Caco-2 (cell line): Measurements from ENCODE around the gene ZNF507. TPM values are rescaled to one million over a fixed set of nuclear protein-coding genes. Genes with fewer than 3 reads are reported as not detected.
A peak's percentile ranks its signal among the peaks of the same experiment; 100 is the strongest.

Experiments used
- Bru-seq: library from RNA; stranded (reverse); fragments of 400-500 nt; gene quantifications from one replicate; lab custom pipeline; 2021; lab: Mats Ljungman, UMichigan
- BruChase-seq, 2 experiments: library from RNA; stranded (reverse); fragments of 400-500 nt; gene quantifications; one replicate each; lab custom pipeline; 2021; lab: Mats Ljungman, UMichigan
- BruUV-seq: library from RNA; stranded (reverse); fragments of 400-500 nt; replicated peaks from 2 replicates; lab custom pipeline; 2021; lab: Mats Ljungman, UMichigan
- CTCF ChIA-PET: fragments of 300-600 bp; sonication (Branson Sonifier 250); formaldehyde crosslinking; loops from one replicate; lab custom pipeline; 2022; ENCODE audit warnings: antibody characterized with exemption; lab: Charles Lee
- POLR2A ChIA-PET: fragments of 300-600 bp; sonication (Branson Sonifier 250); formaldehyde crosslinking; loops from one replicate; lab custom pipeline; 2022; ENCODE audit warnings: antibody characterized with exemption; lab: Charles Lee
- DNase-seq, 2 experiments: peaks; one replicate each; pipeline versions ENCODE4 v3.0.0 to v3.0.0-alpha.2; 2020 to 2022
- H3K27me3 ChIP-seq: replicated peaks from 2 replicates; pipeline ENCODE4 v1.6.0; 2011; ENCODE audit warnings: low read length; ENCODE audit not compliant: control insufficient read depth, insufficient read depth
- H3K36me3 ChIP-seq: 2 replicates; pipeline ENCODE4 v1.5.1; 2011; ENCODE audit warnings: low read length; ENCODE audit not compliant: control insufficient read depth, insufficient read depth
- H3K4me1 ChIP-seq: fragments of 250-450 bp; sonication (Bioruptor Pico); 2 replicates; pipeline ENCODE4 v1.5.1; 2020; ENCODE audit warnings: mild to moderate bottlenecking
- H3K4me3 ChIP-seq: 2 replicates; pipeline ENCODE4 v1.5.1; 2011; ENCODE audit warnings: low read depth, mild to moderate bottlenecking, control low read depth, low read length
- H3K9me3 ChIP-seq: fragments of 250-450 bp; sonication (Bioruptor Pico); 2 replicates; pipeline ENCODE4 v1.5.1; 2020; ENCODE audit warnings: mild to moderate bottlenecking, moderate library complexity
- H3K27ac Mint-ChIP-seq: one replicate; pipeline ENCODE4 v1.8.0; 2022; ENCODE audit warnings: mixed read lengths; ENCODE audit not compliant: unreplicated experiment
- H3K27me3 Mint-ChIP-seq: one replicate; pipeline ENCODE4 v1.8.0; 2022; ENCODE audit warnings: mixed read lengths; ENCODE audit not compliant: insufficient read depth, unreplicated experiment
- H3K36me3 Mint-ChIP-seq: one replicate; pipeline ENCODE4 v1.8.0; 2022; ENCODE audit warnings: mild to moderate bottlenecking, mixed read lengths; ENCODE audit not compliant: insufficient read depth, unreplicated experiment
- H3K4me1 Mint-ChIP-seq: one replicate; pipeline ENCODE4 v1.8.0; 2022; ENCODE audit warnings: low read depth, mixed read lengths; ENCODE audit not compliant: unreplicated experiment
- H3K4me3 Mint-ChIP-seq: one replicate; pipeline ENCODE4 v1.8.0; 2022; ENCODE audit warnings: mild to moderate bottlenecking, moderate library complexity, mixed read lengths; ENCODE audit not compliant: unreplicated experiment
- H3K9me3 Mint-ChIP-seq: one replicate; pipeline ENCODE4 v1.8.0; 2022; ENCODE audit warnings: mixed read lengths; ENCODE audit not compliant: unreplicated experiment
- intact Hi-C: fragments of 100-400 bp; cut with micrococcal nuclease; formaldehyde crosslinking; loops from one replicate; pipeline ENCODE4 v1.10.0; 2022; ENCODE audit not compliant: unreplicated experiment
- long read RNA-seq: library from polyadenylated mRNA; stranded (forward); transcript quantifications from one replicate; pipeline ENCODE4 v2.0.0, GENCODE V29; 2022
- total RNA-seq: library from RNA; stranded (reverse); gene quantifications from 2 replicates; pipeline ENCODE4 v1.2.3, GENCODE V29; 2022
- TF ChIP-seq, protein P1 (sequence below), 2 experiments: fragments of 200-600 bp in 1 of 2; IDR thresholded peaks; 1 replicate in 1 of 2; 2 replicates in 1 of 2; pipeline versions ENCODE4 v1.5.1 to v1.8.0; 2011 to 2022; ENCODE audit warnings: antibody characterized with exemption in 1 of 2, control low read depth in 1 of 2, inconsistent platforms in 1 of 2, low read depth in 1 of 2, low read length in 1 of 2, mild to moderate bottlenecking in 1 of 2, moderate library complexity in 1 of 2; ENCODE audit not compliant: insufficient read depth in 1 of 2, severe bottlenecking in 1 of 2, unreplicated experiment in 1 of 2

The ZNF507 gene
- total RNA-seq (26.6 and 27.4 TPM in 2 replicates), Bru-seq, nascent RNA (percentile 94 among the genes with signal in this experiment), BruChase-seq, experiment 1, labeled RNA remaining after a 2-hour chase (percentile 93 among the genes with signal in this experiment), BruChase-seq, experiment 2, labeled RNA remaining after a 6-hour chase (percentile 77 among the genes with signal in this experiment)
- long read RNA-seq, partial matches to known transcripts, result 2 of 13 reads
- long read RNA-seq, other reads (novel, unspliced or antisense), result 11 of 13 reads

DNA sequence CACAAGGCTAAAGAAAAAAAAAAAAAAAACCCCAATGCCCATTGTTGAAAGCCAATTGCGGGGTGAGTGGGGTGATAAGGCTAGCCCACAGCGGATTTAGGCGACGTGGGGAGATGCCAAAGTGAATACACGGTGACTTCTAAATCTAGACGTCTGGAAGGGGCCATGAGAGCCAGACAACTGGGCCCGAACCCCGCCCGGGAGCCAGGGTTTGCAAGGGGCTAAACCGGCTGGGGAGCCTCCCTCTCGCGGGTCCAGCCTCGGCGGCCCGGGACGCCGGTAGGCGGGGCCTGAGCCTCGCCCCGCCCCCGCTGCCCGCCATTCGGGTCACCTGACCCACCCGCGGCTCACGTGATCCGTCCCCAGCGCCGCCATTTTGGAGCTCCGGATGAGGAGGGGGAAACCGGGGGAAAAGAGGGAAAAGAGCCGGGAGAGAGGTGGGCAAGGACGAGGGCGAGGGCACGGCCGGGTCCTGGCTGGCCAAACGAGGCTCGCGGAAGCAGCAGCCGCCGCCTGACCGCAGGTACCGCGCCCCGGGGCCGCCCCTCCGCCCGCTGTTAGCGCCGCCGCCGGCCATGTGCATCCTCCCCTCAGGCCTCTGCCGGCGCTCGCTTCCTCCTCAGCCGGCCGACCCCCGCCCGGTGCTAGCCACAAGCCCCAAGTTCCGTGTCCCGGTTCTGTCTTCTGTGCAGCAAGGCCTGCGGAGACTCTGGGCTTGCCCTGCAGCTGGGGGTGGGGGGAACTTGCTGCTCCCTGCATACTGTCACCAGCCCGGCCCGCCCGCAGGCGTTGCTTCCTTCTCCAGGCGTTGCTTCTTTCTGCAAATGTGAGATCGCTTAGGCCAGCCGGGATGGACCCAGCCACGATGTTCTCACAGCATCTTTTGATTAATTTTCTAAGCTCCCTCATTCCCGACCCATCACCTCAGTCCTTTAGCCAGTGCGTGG, at the start of gene ZNF507:
Gene ZNF507 (plus strand): TSS at position 350 of the 947 bp plus-strand sequence. CDS start 7,221 bp downstream, outside the sequence.
- Mint-ChIP-seq H3K27me3 (no peaks in the 10 kb centered on the region), H3K9me3 (no peaks in the 10 kb centered on the region), H3K4me1 (peaks cover 20% of the 10 kb centered on the region), H3K36me3 (peaks cover 16% of the 10 kb centered on the region), H3K27ac (peak within 1 kb of the TSS; percentile 98), H3K4me3 (peak within 1 kb of the TSS; percentile 95)
- H3K36me3 ChIP-seq, result peaks cover 2% of the 10 kb centered on the region; the same call in 1 of the 2 replicates
- no peaks in the 10 kb centered on the region for H3K27me3 ChIP-seq
- H3K4me3 ChIP-seq, result peak within 1 kb of the TSS; percentile 84
- peak; percentile 88 to 93 for DNase-seq
- TF ChIP-seq, protein P1, sequence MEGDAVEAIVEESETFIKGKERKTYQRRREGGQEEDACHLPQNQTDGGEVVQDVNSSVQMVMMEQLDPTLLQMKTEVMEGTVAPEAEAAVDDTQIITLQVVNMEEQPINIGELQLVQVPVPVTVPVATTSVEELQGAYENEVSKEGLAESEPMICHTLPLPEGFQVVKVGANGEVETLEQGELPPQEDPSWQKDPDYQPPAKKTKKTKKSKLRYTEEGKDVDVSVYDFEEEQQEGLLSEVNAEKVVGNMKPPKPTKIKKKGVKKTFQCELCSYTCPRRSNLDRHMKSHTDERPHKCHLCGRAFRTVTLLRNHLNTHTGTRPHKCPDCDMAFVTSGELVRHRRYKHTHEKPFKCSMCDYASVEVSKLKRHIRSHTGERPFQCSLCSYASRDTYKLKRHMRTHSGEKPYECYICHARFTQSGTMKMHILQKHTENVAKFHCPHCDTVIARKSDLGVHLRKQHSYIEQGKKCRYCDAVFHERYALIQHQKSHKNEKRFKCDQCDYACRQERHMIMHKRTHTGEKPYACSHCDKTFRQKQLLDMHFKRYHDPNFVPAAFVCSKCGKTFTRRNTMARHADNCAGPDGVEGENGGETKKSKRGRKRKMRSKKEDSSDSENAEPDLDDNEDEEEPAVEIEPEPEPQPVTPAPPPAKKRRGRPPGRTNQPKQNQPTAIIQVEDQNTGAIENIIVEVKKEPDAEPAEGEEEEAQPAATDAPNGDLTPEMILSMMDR (IDR thresholded peaks at IDR 0.05; ENCODE audit: insufficient read depth in 1 of 2, low read depth in 1 of 2, low read length in 1 of 2, severe bottlenecking in 1 of 2, unreplicated experiment in 1 of 2), result no peak
- TSS peak; percentile 51 for BruUV-seq
- intact Hi-C loops, result loop anchor here (1.0 kb wide), 1 partner anchor 28 kb away; no protein-coding TSS in a partner anchor
- ChIA-PET CTCF (interaction anchor here (1.0 to 1.3 kb wide), 2 partner anchors 18 to 27 kb away, joined by 4 read pairs; no protein-coding TSS in a partner anchor), POLR2A (interaction anchor here (0.7 to 1.5 kb wide), 7 partner anchors 18 to 117 kb away, joined by 3 to 14 read pairs (median 7); partner anchors contain the start of gene DPY19L3)
- H3K4me1 ChIP-seq, result peaks cover 18% of the 10 kb centered on the region
- H3K9me3 ChIP-seq, result no peaks in the 10 kb centered on the region

DNA sequence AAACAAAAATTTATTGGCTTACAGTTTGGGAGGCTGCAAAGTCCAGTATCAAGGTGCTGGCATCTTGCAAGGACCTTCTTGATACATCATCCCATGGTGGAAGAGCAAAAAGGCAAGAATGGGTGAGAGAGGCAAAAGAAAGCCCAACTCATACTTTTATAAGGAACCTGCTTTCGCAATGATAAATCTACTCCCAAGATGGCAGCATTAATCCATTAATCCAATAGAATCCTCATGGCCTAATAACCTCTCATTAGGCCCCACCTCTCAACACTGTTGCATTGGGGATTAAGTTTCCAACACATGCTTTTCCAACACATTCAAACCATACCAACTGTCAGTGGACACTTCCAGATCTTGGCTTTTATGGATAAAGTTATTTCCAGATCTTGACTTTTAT, 48.7 kb upstream of the ZNF507 start:
- TF ChIP-seq, protein P1 (IDR thresholded peaks at IDR 0.05; ENCODE audit: insufficient read depth in 1 of 2, low read depth in 1 of 2, low read length in 1 of 2, severe bottlenecking in 1 of 2, unreplicated experiment in 1 of 2), result no peak
- peaks cover 17% of the 10 kb centered on the region for H3K9me3 Mint-ChIP-seq
- CTCF ChIA-PET, result no interaction called here

DNA sequence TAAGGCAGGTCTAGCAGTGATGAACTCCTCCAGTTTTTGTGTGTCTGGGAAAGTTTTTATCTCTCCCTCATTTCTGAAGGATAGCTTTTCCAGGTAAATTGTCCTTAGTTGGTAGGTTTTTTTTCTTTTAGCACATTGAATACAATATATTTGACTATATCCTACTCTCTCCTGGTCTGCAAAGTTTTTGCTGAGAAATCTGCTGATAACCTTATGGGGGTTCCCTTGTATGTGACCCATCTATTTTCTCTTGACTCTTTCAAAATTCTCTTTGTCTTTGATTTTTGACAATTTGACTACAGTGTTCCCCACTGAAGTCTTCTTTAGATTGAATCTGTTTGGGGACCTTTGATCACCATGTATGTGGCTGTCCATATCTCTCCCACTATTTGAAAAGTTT, 42.6 kb upstream of the ZNF507 start:
- no peak overlapping the region for H3K4me3 Mint-ChIP-seq
- BruUV-seq, result no TSS peak
- no peaks in the 10 kb centered on the region for H3K36me3 Mint-ChIP-seq
- H3K4me1 Mint-ChIP-seq, result no peaks in the 10 kb centered on the region
- TF ChIP-seq, protein P1 (IDR thresholded peaks at IDR 0.05; ENCODE audit: insufficient read depth in 1 of 2, low read depth in 1 of 2, low read length in 1 of 2, severe bottlenecking in 1 of 2, unreplicated experiment in 1 of 2), result no peak
- Histone ChIP-seq H3K36me3 (no peaks in the 10 kb centered on the region), H3K4me1 (no peaks in the 10 kb centered on the region), H3K9me3 (peaks cover 20% of the 10 kb centered on the region; the same call in 1 of the 2 replicates), H3K27me3 (no peaks in the 10 kb centered on the region), H3K4me3 (no peak overlapping the region)
- H3K27me3 Mint-ChIP-seq, result no peaks in the 10 kb centered on the region
- intact Hi-C loops, result no loop called here
- H3K27ac Mint-ChIP-seq, result no peak overlapping the region
- CTCF ChIA-PET, result no interaction called here
- no peak for DNase-seq
- peaks cover 35% of the 10 kb centered on the region for H3K9me3 Mint-ChIP-seq
- POLR2A ChIA-PET, result no interaction called here

More for the DNA sequence above, 48.7 kb upstream of the ZNF507 start:
- Mint-ChIP-seq H3K36me3 (no peaks in the 10 kb centered on the region), H3K4me1 (no peaks in the 10 kb centered on the region), H3K27me3 (peaks cover 3% of the 10 kb centered on the region), H3K27ac (no peak overlapping the region), H3K4me3 (no peak overlapping the region)
- peaks cover 9% of the 10 kb centered on the region; the same call in 1 of the 2 replicates for H3K9me3 ChIP-seq
- H3K4me3 ChIP-seq, result no peak overlapping the region
- H3K36me3 ChIP-seq, result no peaks in the 10 kb centered on the region
- POLR2A ChIA-PET, result no interaction called here
- no peaks in the 10 kb centered on the region for H3K27me3 ChIP-seq
- no peak for DNase-seq
- BruUV-seq, result no TSS peak
- intact Hi-C loops, result no loop called here
- no peaks in the 10 kb centered on the region for H3K4me1 ChIP-seq
